Myocyte (in vitro differentiated cells): ENCODE results near the gene TEX28. TPM values are rescaled to one million over a fixed set of nuclear protein-coding genes. Genes with fewer than 3 reads are reported as not detected.
"Not testable (repeated sequence)": the region's sequence is repeated elsewhere in the genome, so short reads cannot be mapped to it uniquely, and the experiment has no call there.

Source experiments
- DNase-seq: peaks from one replicate; pipeline ENCODE4 v3.0.0-alpha.2; 2012; ENCODE audit warnings: low read depth
- total RNA-seq: library from RNA; depleted of rRNA; stranded (reverse); fragments of >200 nt; gene quantifications from 2 replicates; pipeline ENCODE4 v1.2.3, GENCODE V29; 2014

TEX28 gene
- total RNA-seq, 1 donor from 2014 or later: not detected

DNA sequence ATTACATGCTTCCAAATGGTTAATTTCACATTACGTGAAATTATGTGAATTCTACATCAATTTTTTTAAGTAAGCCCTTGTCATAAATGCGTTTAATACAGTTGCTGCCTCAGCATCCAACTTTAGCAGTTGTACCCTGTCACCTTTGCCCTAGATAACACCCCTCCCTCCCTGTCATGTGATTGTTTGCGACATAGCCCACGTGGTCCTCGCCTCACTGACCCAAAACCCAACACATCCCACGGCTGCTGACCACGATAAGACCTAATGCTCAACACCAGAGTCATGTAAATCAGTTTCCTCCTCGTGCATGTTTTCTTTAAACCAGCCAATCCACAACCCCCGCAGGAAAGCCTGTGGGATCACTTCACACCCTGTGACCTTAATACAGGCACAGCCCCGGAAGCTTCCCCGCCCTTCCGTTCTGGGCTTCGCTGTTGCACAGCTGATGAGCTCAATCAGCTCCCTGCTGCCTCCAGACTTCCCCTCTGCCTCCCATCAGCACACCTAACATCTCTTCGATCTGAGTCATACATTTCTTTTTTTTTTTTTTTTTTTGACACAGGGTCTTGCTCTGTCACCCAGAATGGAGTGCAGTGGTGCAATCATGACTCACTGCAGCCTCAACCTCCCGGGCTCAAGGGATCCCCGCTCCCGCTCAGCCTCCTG, 47.4 kb downstream of the TEX28 start:
- DNase-seq: not testable (repeated sequence)

DNA sequence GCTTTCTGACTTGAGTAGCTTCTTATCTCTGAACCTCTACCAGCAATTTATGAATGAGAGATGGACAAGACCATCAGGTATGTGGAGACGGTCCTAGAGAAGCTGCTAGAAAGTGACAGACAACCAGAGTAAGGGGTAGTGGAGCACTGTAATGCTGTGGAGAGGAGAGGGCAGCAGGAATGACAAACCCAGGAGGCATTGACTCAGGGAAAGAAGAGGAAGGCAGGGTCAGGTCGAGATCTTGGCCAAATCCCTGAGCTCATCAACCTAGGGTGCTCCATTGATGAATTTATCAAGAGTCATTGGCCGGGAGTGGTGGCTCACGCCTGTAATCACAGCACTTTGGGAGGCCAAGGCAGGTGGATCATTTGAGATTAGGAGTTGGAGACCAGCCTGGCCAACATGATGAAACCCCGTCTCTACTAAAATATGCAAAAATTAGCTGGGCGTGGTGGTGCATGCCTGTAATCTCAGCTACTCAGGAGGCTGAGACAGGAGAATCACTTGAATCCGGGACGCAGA, 54.9 kb downstream of the TEX28 start:
- not testable (repeated sequence) for DNase-seq

DNA sequence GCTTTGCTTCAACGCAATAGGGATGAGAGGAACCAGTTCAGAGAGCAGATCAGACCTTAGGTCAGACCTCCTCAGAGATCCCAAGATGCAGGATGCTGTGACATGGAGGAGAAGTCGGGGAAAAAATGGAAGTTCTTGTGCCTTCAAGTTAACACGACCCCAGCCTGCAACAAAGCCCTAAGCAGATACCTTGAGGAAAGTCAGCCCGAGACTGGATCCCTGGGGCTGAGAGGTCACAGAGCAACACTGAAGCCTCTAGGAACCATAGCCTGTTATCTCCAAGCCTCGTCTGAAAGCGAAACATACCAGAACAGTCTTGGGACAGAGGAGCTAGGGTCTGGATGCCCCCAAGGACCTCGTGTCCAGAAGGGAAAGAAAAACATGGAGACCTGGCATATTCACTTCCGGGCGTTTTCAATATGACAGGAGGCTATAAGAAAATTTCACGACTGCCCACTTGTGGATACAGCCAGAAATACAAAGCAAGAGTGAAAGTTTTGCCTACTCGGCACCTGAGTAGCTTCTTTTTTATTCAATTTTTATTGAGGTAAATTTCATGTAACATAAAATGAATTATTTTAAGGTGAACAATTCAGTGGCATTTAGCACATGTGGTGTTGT, 55.9 kb downstream of the TEX28 start:
- DNase-seq: not testable (repeated sequence)

DNA sequence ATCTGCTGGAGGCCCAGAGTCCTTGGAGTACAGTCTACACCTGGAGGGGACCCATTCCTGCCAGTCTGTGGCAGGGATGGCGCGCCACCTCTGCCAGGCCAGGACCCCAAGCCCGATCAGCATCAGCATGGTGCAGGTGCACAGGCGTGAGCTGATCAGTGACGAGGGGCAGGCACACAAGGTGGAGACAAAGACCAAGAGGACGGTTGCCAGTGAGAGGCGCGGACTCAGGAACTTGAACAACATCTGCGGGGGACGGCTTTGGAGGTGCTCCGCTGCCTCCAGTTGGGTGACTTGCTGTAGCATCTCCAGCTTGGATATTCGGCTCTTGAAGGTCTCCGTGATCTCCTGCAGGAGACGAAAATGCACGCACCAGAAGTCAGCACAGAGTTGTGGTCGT, 61.3 kb downstream of the TEX28 start:
- not testable (repeated sequence) for DNase-seq

DNA sequence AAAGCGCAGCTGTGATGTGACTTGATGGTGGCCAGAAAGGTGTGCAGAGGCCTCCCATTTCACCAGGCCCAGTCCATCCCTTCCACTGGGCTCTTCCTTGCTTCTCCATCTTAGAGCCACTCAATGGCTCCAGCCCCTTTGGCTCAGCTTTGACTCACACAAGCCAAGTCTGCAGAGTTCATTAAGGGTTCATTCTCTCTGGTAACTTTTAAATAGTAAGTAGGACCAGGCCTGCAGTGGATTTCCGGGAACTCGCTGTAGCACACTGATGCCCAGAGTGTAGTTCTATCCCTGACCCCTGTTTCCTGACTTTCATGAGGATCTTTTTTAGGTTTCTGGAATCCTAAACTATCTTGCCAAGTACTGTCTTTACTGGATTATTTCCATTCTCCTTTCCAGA, 63.5 kb downstream of the TEX28 start:
- not testable (repeated sequence) for DNase-seq

DNA sequence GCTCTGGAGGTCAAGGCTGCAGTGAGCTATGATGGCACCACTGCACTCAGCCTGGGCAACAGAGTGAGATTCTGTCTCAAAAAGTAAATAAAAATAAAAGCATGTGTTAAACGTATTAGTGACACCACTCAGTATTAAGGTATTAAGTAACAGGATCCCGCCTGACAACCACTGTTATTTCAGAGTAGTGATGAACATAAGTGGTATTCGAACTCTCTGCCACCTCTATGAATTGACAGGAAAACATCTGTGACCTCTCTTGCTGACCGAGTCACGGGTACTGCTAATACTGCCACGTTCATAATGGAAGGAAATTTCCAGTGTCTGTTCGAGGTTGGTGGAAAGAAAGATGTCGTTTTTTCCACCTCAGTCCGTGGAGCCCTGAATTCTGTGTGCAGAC, 68.2 kb downstream of the TEX28 start:
- DNase-seq: not testable (repeated sequence)

DNA sequence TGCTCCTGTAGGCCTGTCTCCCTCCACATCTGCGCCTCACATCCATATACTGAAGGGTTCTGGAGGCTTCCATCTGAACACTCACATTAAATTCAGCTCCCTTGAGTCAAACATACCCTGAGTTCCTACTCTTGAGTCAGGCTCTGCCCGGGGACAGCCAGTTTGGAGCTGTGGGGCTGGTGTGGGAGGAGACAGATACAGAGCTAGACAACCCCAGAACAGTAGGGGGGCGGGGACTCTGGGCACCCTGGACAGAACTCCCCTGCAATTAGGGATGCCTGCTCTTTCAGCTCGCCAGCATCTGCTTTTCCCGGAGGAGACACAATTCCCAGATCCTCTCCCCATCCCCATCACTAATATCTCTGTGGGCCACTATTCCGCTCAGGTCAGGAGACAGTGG, 69.6 kb downstream of the TEX28 start:
- not testable (repeated sequence) for DNase-seq

Other genes starting within 250 kb of the TEX28 start
- 28.5 and 29.9 TPM in 2 replicates for gene MECP2, start 197.4 kb downstream of the TEX28 start, total RNA-seq
- gene OPN1LW, start 150.9 kb downstream of the TEX28 start, total RNA-seq: not detected in 2 replicates
- not detected in 2 replicates for gene OPN1MW, start 112.5 kb downstream of the TEX28 start, total RNA-seq
- gene OPN1MW2, start 75.4 kb downstream of the TEX28 start, total RNA-seq: not detected in 2 replicates
- gene OPN1MW3, start 37.5 kb downstream of the TEX28 start, total RNA-seq: not detected in 2 replicates
- 0.26 TPM in 1 of 2 replicates, not detected in the other for gene TKTL1, start 671 bp upstream of the TEX28 start, total RNA-seq
- 410 and 518 TPM in 2 replicates for gene FLNA, start 79.5 kb upstream of the TEX28 start, total RNA-seq
- gene EMD, start 84.2 kb upstream of the TEX28 start, total RNA-seq: 43.2 and 53.2 TPM in 2 replicates
- gene RPL10, start 103.3 kb upstream of the TEX28 start, total RNA-seq: 2,503 and 3,937 TPM in 2 replicates
- 214 and 235 TPM in 2 replicates for gene DNASE1L1, start 114.1 kb upstream of the TEX28 start, total RNA-seq
- gene TAFAZZIN, start 116.4 kb upstream of the TEX28 start, total RNA-seq: 36.1 and 41.3 TPM in 2 replicates
- gene ATP6AP1, start 133.6 kb upstream of the TEX28 start, total RNA-seq: 100 and 106 TPM in 2 replicates
- 125 TPM in 2 replicates for gene GDI1, start 142.0 kb upstream of the TEX28 start, total RNA-seq
- 74.9 and 85.0 TPM in 2 replicates for gene FAM50A, start 149.0 kb upstream of the TEX28 start, total RNA-seq
- 11.3 and 11.7 TPM in 2 replicates for gene PLXNA3, start 163.2 kb upstream of the TEX28 start, total RNA-seq
- gene LAGE3, start 184.2 kb upstream of the TEX28 start, total RNA-seq: 72.2 and 87.8 TPM in 2 replicates
- gene UBL4A, start 191.5 kb upstream of the TEX28 start, total RNA-seq: 39.6 and 65.2 TPM in 2 replicates
- 28.5 and 37.0 TPM in 2 replicates for gene SLC10A3, start 195.5 kb upstream of the TEX28 start, total RNA-seq
- 57.1 and 64.9 TPM in 2 replicates for gene FAM3A, start 221.1 kb upstream of the TEX28 start, total RNA-seq